Tibial nerve (tissue), 4 donors: ENCODE data around the gene PLCH2. TPM values are rescaled to one million over a fixed set of nuclear protein-coding genes. Genes with fewer than 3 reads are reported as not detected.

Experiments used
- DNase-seq, 2 donors: peaks; one replicate each; pipeline ENCODE4 v3.0.0-alpha.2; 2019; ENCODE audit warnings: low spot score in 2 of 2
- H3K27ac ChIP-seq, 4 donors: fragments of 200-600 bp; sonication (generic) in 3 of 4; one replicate each; pipeline ENCODE4 v1.5.1; 2017 to 2019; ENCODE audit warnings: mild to moderate bottlenecking in 1 of 4
- H3K27me3 ChIP-seq, 2 donors: fragments of 200-600 bp; sonication (generic) in 1 of 2; one replicate each; pipeline versions ENCODE4 v1.5.1 to v1.6.0; 2017 to 2019
- H3K36me3 ChIP-seq, 3 donors: fragments of 200-600 bp; sonication (generic); one replicate each; pipeline ENCODE4 v1.5.1; 2018 to 2019
- H3K4me1 ChIP-seq, 4 donors: fragments of 200-600 bp; sonication (generic) in 3 of 4; one replicate each; pipeline ENCODE4 v1.5.1; 2017 to 2019
- H3K4me3 ChIP-seq, 4 donors: fragments of 200-600 bp; sonication (generic) in 3 of 4; one replicate each; pipeline ENCODE4 v1.5.1; 2017 to 2019; ENCODE audit warnings: mild to moderate bottlenecking in 1 of 4, moderate library complexity in 1 of 4
- H3K9me3 ChIP-seq, 4 donors: fragments of 200-600 bp; sonication (generic) in 3 of 4; one replicate each; pipeline ENCODE4 v1.5.1; 2017 to 2019
- EP300 ChIP-seq, 2 donors: sonication (generic); formaldehyde crosslinking; IDR thresholded peaks; one replicate each; pipeline ENCODE4 v1.6.1; 2017; ENCODE audit warnings: antibody characterized with exemption in 2 of 2, mild to moderate bottlenecking in 1 of 2
- POLR2A ChIP-seq, 2 donors: fragments of 450-650 bp; IDR thresholded peaks; one replicate each; pipeline ENCODE4 v1.6.1; 2017; ENCODE audit warnings: antibody characterized with exemption in 2 of 2, mild to moderate bottlenecking in 2 of 2, moderate library complexity in 2 of 2
- WGBS, 2 donors: methylation state at CpG; one replicate each; pipeline ENCODE4 v1.1.5; 2018; 5-methylcytosine and 5-hydroxymethylcytosine counted together
- total RNA-seq, 4 donors: library from RNA; depleted of rRNA; stranded (reverse); fragments of >200 nt; gene quantifications; one replicate each; pipeline ENCODE4 v1.1.0, GENCODE V29; 2016
- TF ChIP-seq, protein P1 (sequence below), 5 experiments: fragments of 200-600 bp in 3 of 5; fragments of 450-650 bp in 2 of 5; sonication (generic) in 3 of 5; IDR thresholded peaks; one replicate each; pipeline ENCODE4 v1.5.1; 2016 to 2019; ENCODE audit warnings: antibody characterized with exemption in 5 of 5, mild to moderate bottlenecking in 3 of 5, moderate library complexity in 2 of 5

Gene PLCH2
- total RNA-seq, 4 donors from 2014 or later, result 0.21 to 0.59 (median 0.26) TPM

DNA sequence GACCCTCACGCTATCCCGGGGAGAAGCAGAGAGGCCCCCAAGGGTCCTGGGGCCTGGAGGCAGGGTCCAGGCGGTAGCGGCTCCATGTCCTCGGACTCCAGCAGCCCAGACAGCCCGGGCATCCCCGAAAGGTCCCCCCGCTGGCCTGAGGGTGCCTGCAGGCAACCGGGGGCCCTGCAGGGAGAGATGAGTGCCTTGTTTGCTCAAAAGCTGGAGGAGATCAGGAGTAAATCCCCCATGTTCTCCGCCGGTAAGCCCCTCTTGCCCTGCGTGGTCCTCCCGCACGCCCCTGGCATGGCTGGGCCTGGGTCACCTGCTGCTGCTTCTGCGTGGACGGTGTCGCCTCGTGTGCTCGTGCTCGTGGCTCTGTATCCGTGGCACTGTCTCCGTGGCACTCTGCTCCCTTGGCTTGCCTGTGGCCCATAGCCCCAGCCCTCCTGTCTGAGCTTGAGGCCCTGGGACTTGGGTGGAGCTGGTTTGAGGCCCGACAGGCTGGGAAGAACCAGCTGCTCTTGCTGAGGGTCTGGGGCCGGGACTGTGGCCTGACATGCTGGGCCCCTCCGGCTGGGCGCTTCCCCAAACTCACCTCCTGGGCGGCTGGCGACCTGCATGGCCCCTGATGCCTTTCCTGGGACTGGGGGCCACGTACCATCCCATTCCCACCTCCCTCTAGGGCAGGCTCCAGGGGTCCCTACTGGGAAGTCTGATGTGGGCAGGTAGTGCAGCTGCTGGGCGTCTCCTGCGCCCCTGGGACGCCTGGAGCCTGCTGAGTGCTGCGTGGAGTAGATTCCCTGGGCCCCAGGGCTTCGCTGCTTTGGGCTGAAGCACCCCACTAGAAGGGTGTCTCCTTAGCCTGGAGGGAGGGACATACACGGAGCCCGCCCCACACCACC, 26.8 kb downstream of the PLCH2 start:
- peaks cover 2 to 71% of the 10 kb centered on the region in 2 donors for H3K27me3 ChIP-seq

DNA sequence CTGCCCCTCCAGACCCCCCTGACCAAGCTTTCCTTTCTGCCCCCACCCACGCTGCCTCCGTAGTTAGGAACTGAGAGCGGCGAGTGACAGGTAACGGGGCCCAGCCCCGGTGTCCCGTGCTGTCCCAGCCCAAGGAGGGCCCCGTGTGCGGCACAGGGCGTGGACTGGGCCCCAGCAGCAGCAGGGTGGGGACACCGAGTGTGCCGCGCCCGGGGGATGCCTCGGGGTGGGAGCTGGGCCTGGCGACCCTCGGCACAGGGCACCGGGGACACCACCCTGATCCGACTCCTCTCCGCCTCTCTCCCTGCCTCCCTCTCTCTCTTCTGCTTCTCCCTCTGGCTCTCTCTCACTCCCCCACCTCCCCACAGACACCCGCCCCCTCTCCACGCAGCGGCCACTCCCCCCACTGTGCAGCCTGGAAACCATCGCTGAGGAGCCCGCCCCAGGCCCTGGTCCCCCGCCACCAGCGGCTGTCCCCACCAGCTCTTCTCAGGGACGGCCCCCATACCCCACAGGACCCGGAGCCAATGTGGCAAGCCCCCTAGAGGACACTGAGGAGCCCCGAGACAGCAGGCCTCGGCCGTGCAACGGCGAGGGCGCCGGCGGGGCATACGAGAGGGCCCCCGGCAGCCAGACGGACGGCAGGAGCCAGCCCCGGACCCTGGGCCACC, 27.6 kb downstream of the PLCH2 start:
- Histone ChIP-seq H3K9me3 (no peaks in the 10 kb centered on the region), H3K36me3 (peaks cover 0 to 17% (median 5%) of the 10 kb centered on the region in 3 donors), H3K4me1 (peaks cover 0 to 26% (median 4%) of the 10 kb centered on the region in 4 donors), H3K27me3 (peaks cover 2 to 63% of the 10 kb centered on the region in 2 donors), H3K4me3 (no peak overlapping the region), H3K27ac (no peak overlapping the region)
- DNase-seq, result no peak
- no peak for TF ChIP-seq POLR2A (IDR thresholded peaks at IDR 0.05)
- TF ChIP-seq, protein P1, sequence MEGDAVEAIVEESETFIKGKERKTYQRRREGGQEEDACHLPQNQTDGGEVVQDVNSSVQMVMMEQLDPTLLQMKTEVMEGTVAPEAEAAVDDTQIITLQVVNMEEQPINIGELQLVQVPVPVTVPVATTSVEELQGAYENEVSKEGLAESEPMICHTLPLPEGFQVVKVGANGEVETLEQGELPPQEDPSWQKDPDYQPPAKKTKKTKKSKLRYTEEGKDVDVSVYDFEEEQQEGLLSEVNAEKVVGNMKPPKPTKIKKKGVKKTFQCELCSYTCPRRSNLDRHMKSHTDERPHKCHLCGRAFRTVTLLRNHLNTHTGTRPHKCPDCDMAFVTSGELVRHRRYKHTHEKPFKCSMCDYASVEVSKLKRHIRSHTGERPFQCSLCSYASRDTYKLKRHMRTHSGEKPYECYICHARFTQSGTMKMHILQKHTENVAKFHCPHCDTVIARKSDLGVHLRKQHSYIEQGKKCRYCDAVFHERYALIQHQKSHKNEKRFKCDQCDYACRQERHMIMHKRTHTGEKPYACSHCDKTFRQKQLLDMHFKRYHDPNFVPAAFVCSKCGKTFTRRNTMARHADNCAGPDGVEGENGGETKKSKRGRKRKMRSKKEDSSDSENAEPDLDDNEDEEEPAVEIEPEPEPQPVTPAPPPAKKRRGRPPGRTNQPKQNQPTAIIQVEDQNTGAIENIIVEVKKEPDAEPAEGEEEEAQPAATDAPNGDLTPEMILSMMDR (IDR thresholded peaks at IDR 0.05), result no peak
- 30% methylated on average over 26 to 42 of the region's 42 CpGs for WGBS, 2 donors

More for the DNA sequence above, 26.8 kb downstream of the PLCH2 start:
- TF ChIP-seq EP300 (IDR thresholded peaks at IDR 0.05) (no peak), POLR2A (IDR thresholded peaks at IDR 0.05) (no peak)
- TF ChIP-seq, protein P1 (IDR thresholded peaks at IDR 0.05), result no peak
- no peaks in the 10 kb centered on the region for H3K9me3 ChIP-seq
- 67% methylated on average over 10 to 29 of the region's 36 CpGs for WGBS, 2 donors
- peaks cover 0 to 10% (median under 1%) of the 10 kb centered on the region in 3 donors for H3K36me3 ChIP-seq
- no peak overlapping the region for H3K4me3 ChIP-seq
- DNase-seq, result no peak
- peaks cover 0 to 26% (median 4%) of the 10 kb centered on the region in 4 donors for H3K4me1 ChIP-seq
- H3K27ac ChIP-seq, result no peak overlapping the region

DNA sequence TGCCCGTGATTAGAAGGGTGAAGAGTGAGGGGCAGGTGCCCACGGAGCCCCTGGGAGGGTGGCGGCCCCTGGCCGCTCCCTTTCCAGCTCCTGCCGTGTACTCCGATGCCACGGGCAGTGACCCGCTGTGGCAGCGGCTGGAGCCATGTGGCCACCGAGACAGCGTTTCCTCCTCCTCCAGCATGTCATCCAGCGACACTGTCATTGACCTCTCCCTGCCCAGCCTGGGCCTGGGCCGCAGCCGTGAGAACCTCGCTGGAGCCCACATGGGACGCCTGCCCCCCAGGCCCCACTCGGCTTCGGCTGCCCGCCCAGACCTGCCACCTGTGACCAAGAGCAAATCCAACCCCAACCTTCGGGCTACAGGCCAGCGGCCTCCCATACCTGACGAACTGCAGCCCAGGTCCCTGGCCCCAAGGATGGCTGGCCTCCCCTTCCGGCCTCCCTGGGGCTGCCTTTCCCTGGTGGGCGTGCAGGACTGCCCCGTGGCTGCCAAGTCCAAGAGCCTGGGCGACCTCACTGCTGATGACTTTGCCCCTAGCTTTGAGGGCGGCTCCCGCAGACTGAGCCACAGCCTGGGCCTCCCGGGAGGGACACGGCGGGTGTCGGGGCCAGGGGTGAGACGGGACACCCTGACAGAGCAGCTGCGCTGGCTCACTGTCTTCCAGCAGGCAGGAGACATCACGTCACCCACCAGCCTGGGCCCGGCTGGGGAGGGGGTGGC, 28.3 kb downstream of the PLCH2 start:
- Histone ChIP-seq H3K4me3 (no peak overlapping the region), H3K27ac (no peak overlapping the region), H3K36me3 (peaks cover 0 to 24% (median 8%) of the 10 kb centered on the region in 3 donors), H3K4me1 (peaks cover 0 to 26% (median 4%) of the 10 kb centered on the region in 4 donors), H3K27me3 (peaks cover 2 to 56% of the 10 kb centered on the region in 2 donors), H3K9me3 (no peaks in the 10 kb centered on the region)
- TF ChIP-seq, protein P1 (IDR thresholded peaks at IDR 0.05), result no peak
- TF ChIP-seq POLR2A (IDR thresholded peaks at IDR 0.05) (no peak), EP300 (IDR thresholded peaks at IDR 0.05) (no peak)
- DNase-seq, result no peak
- WGBS, 2 donors, result 44 to 48% methylated on average over 21 to 30 of the region's 36 CpGs

DNA sequence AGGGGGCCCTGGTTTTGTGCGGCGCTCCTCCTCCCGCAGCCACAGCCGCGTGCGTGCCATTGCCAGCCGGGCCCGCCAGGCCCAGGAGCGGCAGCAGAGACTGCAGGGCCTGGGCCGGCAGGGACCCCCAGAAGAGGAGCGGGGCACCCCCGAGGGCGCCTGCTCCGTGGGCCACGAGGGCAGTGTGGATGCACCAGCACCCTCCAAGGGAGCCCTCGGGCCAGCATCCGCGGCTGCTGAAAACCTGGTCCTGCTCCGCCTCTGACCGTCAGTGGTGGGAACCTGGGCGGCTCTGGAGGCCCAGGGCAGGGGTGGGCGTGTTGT, 28.8 kb downstream of the PLCH2 start:
- 42 to 50% methylated on average over 18 to 19 of the region's 22 CpGs for WGBS, 2 donors
- Histone ChIP-seq H3K4me1 (peaks cover 0 to 26% (median 4%) of the 10 kb centered on the region in 4 donors), H3K36me3 (peaks cover 0 to 30% (median 13%) of the 10 kb centered on the region in 3 donors), H3K9me3 (no peaks in the 10 kb centered on the region), H3K27ac (no peak overlapping the region), H3K4me3 (no peak overlapping the region), H3K27me3 (peaks cover 2 to 51% of the 10 kb centered on the region in 2 donors)
- no peak for DNase-seq
- TF ChIP-seq, protein P1 (IDR thresholded peaks at IDR 0.05), result no peak
- TF ChIP-seq POLR2A (IDR thresholded peaks at IDR 0.05) (no peak), EP300 (IDR thresholded peaks at IDR 0.05) (no peak)
